ENCODE measurements around the gene INSM1.

- TF ChIP-seq CTCF (IDR thresholded peaks at IDR 0.05) (no peak), POLR2A (IDR thresholded peaks at IDR 0.05) (no peak)
Observed at GRCh38 chr20:20342066-20342465, 25.8 kb upstream of the INSM1 start.
